Dendritic cell treated with granulocyte-macrophage colony-stimulating factor and Interleukin-4, amounts not matched to agents 40 ng/mL and 50 ng/mL, for 4 days (primary cell): Measurements from ENCODE around the gene PTPRN2.

ENCODE experiments used
- H3K27ac Mint-ChIP-seq: one replicate; pipeline ENCODE4 v1.8.0; 2022; ENCODE audit warnings: mild to moderate bottlenecking, mixed read lengths
- H3K27me3 Mint-ChIP-seq: one replicate; pipeline ENCODE4 v1.8.0; 2022; ENCODE audit warnings: mild to moderate bottlenecking, mixed read lengths
- H3K36me3 Mint-ChIP-seq: one replicate; pipeline ENCODE4 v1.8.0; 2022; ENCODE audit warnings: low read depth, mixed read lengths
- H3K4me1 Mint-ChIP-seq: one replicate; pipeline ENCODE4 v1.8.0; 2022; ENCODE audit warnings: low read depth, mixed read lengths
- H3K4me3 Mint-ChIP-seq: one replicate; pipeline ENCODE4 v1.8.0; 2022; ENCODE audit warnings: mild to moderate bottlenecking, moderate library complexity, mixed read lengths
- H3K9me3 Mint-ChIP-seq: one replicate; pipeline ENCODE4 v1.8.0; 2022; ENCODE audit warnings: mixed read lengths
- intact Hi-C: fragments of 100-400 bp; cut with micrococcal nuclease; formaldehyde crosslinking; loops from one replicate; pipeline ENCODE4 v1.15.0; 2022

The PTPRN2 gene

DNA sequence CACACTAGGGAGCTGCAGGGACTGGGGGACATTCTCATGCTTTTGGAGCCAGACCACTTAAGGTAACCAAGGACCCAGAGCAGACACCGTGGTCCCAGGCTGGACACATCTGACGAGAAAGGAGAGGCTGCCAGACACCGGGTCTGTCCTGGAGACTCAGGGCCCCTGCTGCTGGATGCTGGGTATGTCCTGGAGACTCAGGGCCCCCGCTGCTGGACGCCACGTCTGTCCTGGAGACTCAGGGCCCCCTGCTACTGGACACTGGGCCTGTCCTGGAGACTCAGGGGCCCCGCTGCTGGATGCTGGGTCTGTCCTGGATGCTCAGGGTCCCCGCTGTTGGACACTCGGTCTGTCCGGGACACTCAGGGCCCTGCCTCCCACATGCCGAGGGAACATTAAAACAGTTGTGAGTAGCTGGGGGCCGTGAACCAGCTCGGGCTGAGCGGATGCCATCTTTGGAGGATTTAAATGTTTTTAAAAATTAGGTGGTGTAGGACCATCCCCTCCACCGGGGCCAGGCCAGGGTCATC is 1001.1 kb downstream of the PTPRN2 start:
- Mint-ChIP-seq H3K36me3 (no peaks in the 10 kb centered on the region), H3K4me1 (no peaks in the 10 kb centered on the region), H3K27ac (no peak overlapping the region), H3K9me3 (peaks cover 8% of the 10 kb centered on the region), H3K27me3 (peaks cover 41% of the 10 kb centered on the region), H3K4me3 (no peak overlapping the region)
- intact Hi-C loops, result no loop called here

DNA sequence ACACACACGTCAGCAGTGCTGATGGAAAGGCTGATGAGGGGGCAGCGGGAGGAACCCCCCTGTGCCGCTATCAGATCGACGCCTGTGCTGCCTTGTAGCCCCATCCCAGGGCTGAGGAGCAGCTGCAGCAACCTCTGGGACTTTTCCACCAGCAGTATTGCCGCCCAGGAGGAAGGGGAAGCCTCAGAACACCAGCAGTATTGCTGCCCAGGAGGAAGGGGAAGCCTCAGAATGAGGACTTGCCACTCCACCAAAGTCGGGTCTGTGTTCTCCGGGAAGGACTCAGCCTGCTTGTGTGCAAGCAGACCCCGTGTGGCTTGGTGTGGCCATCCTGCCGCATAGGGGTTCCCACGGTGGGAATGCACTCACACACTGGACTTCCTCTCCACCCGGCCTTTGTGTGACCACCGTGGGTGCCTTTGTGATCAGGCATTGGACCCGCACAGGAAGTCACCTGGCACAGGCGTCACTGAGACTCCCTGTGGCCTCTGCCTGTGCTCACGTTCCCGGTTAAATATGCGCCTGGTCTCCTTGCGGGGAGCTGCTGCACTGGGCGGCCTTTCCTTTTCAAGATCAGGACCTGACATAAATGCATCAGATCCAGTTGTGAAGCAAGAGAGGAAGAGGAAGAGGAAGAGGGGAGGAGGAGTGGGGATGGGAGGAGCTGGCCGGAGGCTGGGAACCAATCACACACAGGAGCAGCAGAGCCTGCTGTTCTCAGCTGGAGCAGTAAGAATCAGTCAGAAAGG is 1002.3 kb downstream of the PTPRN2 start:
- Mint-ChIP-seq H3K4me1 (no peaks in the 10 kb centered on the region), H3K9me3 (peaks cover 8% of the 10 kb centered on the region), H3K27me3 (peaks cover 43% of the 10 kb centered on the region), H3K4me3 (no peak overlapping the region), H3K36me3 (no peaks in the 10 kb centered on the region), H3K27ac (no peak overlapping the region)
- intact Hi-C loops, result no loop called here

DNA sequence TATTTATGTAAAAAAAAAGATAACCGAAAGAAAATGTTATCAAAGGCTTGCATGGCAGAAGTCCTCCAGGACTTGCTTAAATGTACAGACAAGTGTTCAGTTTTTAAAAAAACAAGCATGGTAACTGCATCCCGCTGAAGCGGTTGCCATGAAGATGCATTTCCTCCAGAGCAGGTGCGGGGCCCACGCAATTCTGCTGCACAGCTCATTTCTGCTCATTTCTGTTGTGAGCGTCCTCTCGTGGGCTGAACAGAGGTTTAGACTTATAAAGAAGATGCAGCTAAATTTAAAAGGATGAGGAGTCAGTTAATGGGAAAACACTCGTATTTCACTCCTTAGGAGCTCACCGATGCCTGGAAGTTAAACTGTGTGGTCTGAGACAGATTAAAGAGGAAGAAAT is 1003.2 kb downstream of the PTPRN2 start:
- no peaks in the 10 kb centered on the region for H3K4me1 Mint-ChIP-seq
- no peak overlapping the region for H3K4me3 Mint-ChIP-seq
- H3K9me3 Mint-ChIP-seq, result peaks cover 8% of the 10 kb centered on the region
- intact Hi-C loops, result no loop called here
- H3K36me3 Mint-ChIP-seq, result no peaks in the 10 kb centered on the region
- no peak overlapping the region for H3K27ac Mint-ChIP-seq
- H3K27me3 Mint-ChIP-seq, result peaks cover 43% of the 10 kb centered on the region

DNA sequence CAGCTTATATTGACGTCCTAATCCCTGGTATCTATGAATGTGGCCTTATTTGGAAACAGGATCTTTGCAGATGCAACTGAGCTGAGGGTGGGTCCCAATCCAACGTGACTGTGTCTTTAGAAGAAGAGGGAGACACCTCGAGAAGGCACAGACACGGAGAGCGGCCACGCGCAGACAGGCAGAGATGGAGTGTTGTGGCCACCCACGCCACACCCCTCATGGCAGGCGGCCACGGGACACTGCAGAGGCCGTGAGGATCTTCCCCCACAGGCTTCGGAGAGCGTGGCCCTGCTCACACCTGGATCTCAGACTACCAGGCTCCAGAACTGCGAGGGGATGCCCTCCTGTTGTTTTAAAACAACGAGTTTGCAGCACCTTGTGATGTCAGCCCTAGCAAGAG is 1005.9 kb downstream of the PTPRN2 start:
- Mint-ChIP-seq H3K4me3 (no peak overlapping the region), H3K27ac (no peak overlapping the region), H3K4me1 (no peaks in the 10 kb centered on the region), H3K27me3 (peaks cover 44% of the 10 kb centered on the region), H3K36me3 (no peaks in the 10 kb centered on the region), H3K9me3 (peaks cover 8% of the 10 kb centered on the region)
- intact Hi-C loops, result no loop called here

DNA sequence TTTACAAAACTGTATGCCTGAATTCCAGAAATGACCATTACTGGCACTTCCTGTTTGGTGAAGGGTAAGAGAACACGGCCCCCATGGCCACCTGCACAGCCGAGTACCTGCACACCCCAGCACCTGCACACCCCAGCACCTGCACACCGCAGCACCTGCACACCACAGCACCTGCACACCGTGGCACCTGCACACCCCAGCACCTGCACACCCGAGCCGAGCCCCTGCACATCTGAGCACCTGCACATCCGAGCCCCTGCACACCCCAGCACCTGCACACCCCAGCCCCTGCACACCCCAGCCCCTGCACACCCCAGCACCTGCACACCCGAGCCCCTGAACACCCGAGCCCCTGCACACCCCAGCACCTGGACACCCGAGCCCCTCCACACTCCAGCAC is 1007.3 kb downstream of the PTPRN2 start:
- Mint-ChIP-seq H3K9me3 (peaks cover 3% of the 10 kb centered on the region), H3K4me3 (no peak overlapping the region), H3K27ac (no peak overlapping the region), H3K27me3 (peaks cover 44% of the 10 kb centered on the region), H3K36me3 (no peaks in the 10 kb centered on the region), H3K4me1 (no peaks in the 10 kb centered on the region)
- intact Hi-C loops, result no loop called here

DNA sequence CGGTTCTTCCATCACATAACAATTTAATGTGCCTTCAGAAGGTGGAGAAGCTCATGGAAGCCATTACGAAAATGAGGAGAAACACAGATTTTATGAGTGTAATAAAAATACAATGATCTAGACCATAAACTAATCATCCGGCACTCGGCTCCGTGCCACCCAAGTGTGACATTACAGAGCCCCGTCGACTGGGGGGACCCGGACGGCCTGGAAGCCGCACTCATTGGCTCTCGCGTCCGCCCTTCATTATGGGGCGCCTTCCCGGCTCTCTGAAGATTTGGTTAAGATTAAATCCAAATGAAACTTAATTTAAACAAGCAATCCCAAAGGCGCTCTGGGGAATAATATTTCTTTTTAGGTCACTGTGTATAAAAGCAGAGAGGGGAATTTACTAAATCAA is 1008.2 kb downstream of the PTPRN2 start:
- Mint-ChIP-seq H3K36me3 (no peaks in the 10 kb centered on the region), H3K27me3 (peaks cover 37% of the 10 kb centered on the region), H3K27ac (no peak overlapping the region), H3K4me3 (no peak overlapping the region), H3K9me3 (no peaks in the 10 kb centered on the region), H3K4me1 (no peaks in the 10 kb centered on the region)
- intact Hi-C loops, result no loop called here

DNA sequence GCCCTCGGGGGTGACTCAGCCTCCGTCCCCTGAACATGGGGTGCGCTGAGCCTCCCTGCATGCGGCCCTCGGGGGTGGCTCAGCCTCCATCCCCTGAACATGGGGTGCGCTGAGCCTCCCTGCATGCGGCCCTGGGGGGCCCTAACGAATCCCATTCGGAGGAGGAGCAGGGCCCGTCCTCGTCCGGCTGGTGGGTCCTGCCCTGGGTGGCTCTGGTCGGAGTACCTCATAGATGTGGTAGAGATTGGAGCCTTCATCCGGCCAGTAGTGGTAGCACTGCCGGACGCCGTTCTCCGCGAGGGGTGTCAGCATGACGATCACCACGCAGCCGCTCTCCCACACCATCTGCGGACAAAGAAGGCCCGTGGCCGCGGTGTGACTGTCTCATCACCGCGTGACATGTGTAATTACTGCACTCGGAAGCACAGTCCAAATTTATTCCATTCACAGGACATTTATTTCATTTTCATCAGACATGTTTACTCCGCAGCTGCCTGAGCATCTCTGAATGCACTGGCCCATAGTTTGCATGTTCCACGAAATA is 1009.8 kb downstream of the PTPRN2 start:
- intact Hi-C loops, result no loop called here
- no peak overlapping the region for H3K4me3 Mint-ChIP-seq
- no peaks in the 10 kb centered on the region for H3K36me3 Mint-ChIP-seq
- no peak overlapping the region for H3K27ac Mint-ChIP-seq
- H3K9me3 Mint-ChIP-seq, result no peaks in the 10 kb centered on the region
- H3K27me3 Mint-ChIP-seq, result peaks cover 33% of the 10 kb centered on the region
- H3K4me1 Mint-ChIP-seq, result no peaks in the 10 kb centered on the region

DNA sequence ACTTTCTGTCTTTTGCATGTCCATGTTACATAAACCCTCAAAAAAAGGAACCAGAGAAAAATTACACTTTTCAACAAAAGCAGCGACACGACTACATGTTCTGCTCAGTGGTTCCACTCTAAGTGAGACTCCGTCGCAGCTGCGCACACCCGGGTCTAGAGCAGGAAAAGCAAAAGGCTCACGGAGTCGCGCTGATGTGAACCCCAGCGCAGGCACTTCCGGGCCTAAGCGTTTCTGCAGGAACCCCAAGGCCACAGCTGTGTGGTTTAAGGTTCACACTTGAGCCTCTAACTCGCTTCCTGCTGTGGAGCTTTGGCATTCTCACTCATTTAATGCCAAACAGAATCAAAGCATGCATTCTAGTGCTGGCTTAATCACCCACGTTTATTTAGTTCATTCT is 1010.6 kb downstream of the PTPRN2 start:
- intact Hi-C loops, result no loop called here
- Mint-ChIP-seq H3K9me3 (no peaks in the 10 kb centered on the region), H3K4me1 (no peaks in the 10 kb centered on the region), H3K27ac (no peak overlapping the region), H3K4me3 (no peak overlapping the region), H3K36me3 (no peaks in the 10 kb centered on the region), H3K27me3 (peaks cover 33% of the 10 kb centered on the region)

DNA sequence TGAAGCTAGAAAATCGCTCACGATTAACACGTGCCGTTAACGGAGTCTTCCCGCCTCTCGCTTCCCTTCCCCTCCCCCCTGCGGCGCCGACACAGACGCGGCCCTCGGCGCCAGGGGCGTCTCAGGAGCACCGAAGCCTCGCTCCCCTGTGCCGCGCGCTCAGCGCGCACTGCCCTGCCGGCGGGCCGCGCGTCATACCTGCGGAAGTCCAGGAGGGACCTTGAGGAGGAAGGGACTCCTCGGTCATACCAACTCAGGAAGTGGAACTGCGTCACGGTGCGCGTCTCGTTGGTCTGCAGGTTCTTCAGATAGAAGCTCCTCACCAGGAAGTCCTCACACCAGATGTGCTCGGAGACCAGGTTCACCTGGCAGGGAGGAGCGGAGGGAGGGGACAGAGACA is 1011.2 kb downstream of the PTPRN2 start:
- no peaks in the 10 kb centered on the region for H3K36me3 Mint-ChIP-seq
- H3K27me3 Mint-ChIP-seq, result peaks cover 34% of the 10 kb centered on the region
- intact Hi-C loops, result no loop called here
- H3K4me3 Mint-ChIP-seq, result peak overlapping the region; percentile 43
- no peaks in the 10 kb centered on the region for H3K4me1 Mint-ChIP-seq
- H3K9me3 Mint-ChIP-seq, result no peaks in the 10 kb centered on the region
- H3K27ac Mint-ChIP-seq, result no peak overlapping the region

DNA sequence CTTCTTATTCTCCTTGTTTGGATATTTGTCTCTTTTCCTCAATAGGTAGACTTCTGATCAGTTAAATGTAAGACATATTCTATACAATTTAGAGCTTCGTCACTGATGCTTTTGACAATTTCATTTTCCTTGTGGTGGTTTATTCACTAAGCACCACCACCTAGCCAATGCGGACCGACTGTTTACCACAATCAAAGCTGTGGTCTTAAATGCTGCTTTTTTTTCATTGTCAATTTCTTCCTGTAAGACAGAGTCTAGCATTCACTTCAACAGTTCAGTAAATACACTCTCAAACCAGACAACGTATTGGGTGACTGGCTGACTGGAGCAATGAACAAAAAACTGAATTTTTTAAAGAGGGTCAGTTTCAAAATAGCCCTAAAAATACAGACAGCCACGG is 1011.8 kb downstream of the PTPRN2 start:
- Mint-ChIP-seq H3K4me1 (no peaks in the 10 kb centered on the region), H3K4me3 (no peak overlapping the region), H3K27me3 (peaks cover 31% of the 10 kb centered on the region), H3K27ac (no peak overlapping the region), H3K36me3 (no peaks in the 10 kb centered on the region), H3K9me3 (no peaks in the 10 kb centered on the region)
- intact Hi-C loops, result no loop called here

DNA sequence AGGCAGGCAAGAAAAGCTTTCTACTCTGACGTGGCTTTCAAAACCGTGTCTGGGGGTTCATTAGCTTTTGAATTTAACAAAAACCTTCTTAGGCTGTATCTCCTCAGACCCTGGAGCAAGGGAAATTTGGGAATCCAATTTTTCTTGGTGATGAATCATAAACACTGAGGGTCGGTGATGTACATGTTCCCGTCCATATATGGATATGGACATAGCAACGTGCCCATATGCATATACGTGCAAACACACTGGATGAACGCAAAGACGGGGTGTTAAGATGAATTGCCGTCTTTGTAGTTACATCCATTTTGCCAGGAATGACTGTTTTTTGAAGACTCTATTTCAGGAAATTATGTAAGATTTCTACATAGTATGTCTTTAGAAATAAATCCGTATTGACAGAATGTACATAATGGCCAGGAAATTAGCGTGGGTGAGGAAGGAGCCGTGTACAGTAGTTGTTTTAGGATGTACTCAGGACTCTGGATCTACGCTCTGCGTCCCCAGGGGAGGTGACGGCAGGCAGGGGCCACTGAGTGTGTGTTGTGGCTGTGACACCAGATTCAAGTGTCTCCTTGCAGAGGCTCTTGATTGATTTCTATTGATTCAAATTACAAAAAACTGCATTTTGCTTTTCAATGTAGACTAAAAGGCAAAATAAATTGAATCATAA is 1012.6 kb downstream of the PTPRN2 start:
- H3K4me3 Mint-ChIP-seq, result no peak overlapping the region
- intact Hi-C loops, result no loop called here
- no peaks in the 10 kb centered on the region for H3K4me1 Mint-ChIP-seq
- peaks cover 34% of the 10 kb centered on the region for H3K27me3 Mint-ChIP-seq
- no peak overlapping the region for H3K27ac Mint-ChIP-seq
- H3K9me3 Mint-ChIP-seq, result no peaks in the 10 kb centered on the region
- H3K36me3 Mint-ChIP-seq, result no peaks in the 10 kb centered on the region

DNA sequence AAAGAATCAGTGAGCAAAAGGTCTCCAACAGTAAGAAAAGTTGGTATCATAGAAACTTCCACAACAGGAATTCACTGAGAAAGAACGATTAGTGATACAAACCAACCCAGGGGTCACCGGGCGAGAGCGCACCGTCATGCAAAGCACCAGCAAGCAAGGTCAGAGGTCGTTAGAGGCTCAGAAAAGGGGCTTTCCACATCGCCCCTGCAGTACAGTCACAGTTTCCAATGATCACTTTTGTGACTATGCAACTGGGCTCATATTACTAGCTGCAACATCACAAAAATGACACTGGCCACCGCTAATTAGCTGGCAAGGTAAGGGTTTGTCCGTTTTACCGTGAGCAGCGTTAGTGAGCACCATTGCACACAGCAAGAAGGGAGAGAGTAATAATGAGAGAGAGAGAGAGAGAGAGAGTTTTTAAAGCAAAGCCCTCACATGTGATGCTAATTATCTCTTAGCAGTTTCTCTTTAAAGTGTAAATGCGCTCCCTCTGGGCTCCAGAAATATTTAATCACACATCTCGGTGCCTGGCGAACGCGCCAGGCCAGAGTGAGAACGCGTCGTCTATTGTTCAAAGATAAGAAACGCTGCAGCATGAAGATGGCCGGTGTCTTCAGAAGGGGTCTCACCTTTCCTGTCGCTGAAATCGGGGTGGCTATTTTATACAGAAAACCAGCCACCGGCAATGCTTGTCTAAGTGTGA is 1013.4 kb downstream of the PTPRN2 start:
- H3K4me3 Mint-ChIP-seq, result no peak overlapping the region
- no peaks in the 10 kb centered on the region for H3K36me3 Mint-ChIP-seq
- intact Hi-C loops, result no loop called here
- peaks cover 37% of the 10 kb centered on the region for H3K27me3 Mint-ChIP-seq
- no peak overlapping the region for H3K27ac Mint-ChIP-seq
- H3K9me3 Mint-ChIP-seq, result no peaks in the 10 kb centered on the region
- H3K4me1 Mint-ChIP-seq, result no peaks in the 10 kb centered on the region

DNA sequence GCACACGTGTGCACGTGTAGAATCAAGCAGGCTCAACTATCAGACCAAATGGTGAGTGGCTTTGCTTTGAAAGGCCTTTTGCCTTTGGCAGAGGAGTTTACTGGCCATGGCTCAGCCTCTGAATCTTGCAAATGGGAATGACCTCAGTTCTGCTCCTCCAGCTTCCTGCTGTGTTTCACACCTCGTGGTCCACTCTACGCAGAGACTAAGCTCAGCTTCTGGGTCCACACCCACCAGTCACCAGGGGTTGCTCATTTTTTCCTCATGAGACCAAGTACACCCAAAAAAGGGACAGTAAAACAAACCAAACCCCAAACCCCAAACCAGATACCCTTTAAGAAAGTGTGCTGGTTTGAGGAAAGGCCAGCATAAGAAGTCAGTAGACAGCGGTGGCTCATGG is 1014.4 kb downstream of the PTPRN2 start:
- Mint-ChIP-seq H3K4me3 (no peak overlapping the region), H3K27ac (no peak overlapping the region), H3K9me3 (no peaks in the 10 kb centered on the region), H3K27me3 (peaks cover 46% of the 10 kb centered on the region), H3K4me1 (peaks cover 10% of the 10 kb centered on the region), H3K36me3 (no peaks in the 10 kb centered on the region)
- intact Hi-C loops, result no loop called here

DNA sequence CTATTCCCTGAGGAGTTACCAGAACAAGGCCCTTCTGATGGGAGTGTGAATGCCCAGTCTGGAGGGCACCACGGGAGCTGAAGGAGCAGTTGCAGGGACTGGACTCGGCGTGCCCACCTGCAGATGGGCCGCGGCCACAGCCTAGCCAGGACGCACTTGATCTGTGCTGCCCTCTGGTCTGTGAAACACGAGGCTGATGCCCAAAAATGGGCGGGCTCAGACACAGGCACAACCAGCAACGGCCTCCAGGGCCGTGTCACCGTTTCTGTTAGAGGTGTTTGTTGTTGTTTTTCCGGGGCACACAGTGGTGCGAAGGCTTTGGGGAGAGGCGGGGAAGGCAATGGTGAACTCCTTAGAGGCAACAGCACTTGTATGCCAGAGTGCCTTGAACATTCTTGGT is 1015.0 kb downstream of the PTPRN2 start:
- no peak overlapping the region for H3K27ac Mint-ChIP-seq
- peaks cover 50% of the 10 kb centered on the region for H3K27me3 Mint-ChIP-seq
- no peak overlapping the region for H3K4me3 Mint-ChIP-seq
- H3K36me3 Mint-ChIP-seq, result no peaks in the 10 kb centered on the region
- peaks cover 14% of the 10 kb centered on the region for H3K4me1 Mint-ChIP-seq
- intact Hi-C loops, result no loop called here
- no peaks in the 10 kb centered on the region for H3K9me3 Mint-ChIP-seq
